ENCODE results near the gene GALNT18. TPM values are rescaled to one million over a fixed set of nuclear protein-coding genes. Genes with fewer than 3 reads are reported as not detected.

The GALNT18 gene
- total RNA-seq, 1 donor from 2014 or later, result 22.9 TPM

GRCh38 chr11:11543656-11544055, 78.1 kb downstream of the GALNT18 start:
- no peak for DNase-seq (ENCODE audit: missing footprints)
- intact Hi-C loops (cut with DNase I), result loop anchor here (2.0 kb wide), 1 partner anchor 33 kb away; no protein-coding TSS in a partner anchor
- ATAC-seq, result peak; percentile 23

- intact Hi-C loops (cut with DNase I), result no loop called here
- ATAC-seq (no peak), DNase-seq (ENCODE audit: missing footprints) (no peak)
Observed at GRCh38 chr11:11540157-11540556, 81.6 kb downstream of the GALNT18 start.

- ATAC-seq (peak; percentile 86), DNase-seq (ENCODE audit: missing footprints) (peak; percentile 77)
- intact Hi-C loops (cut with DNase I), result loop anchor here (10.0 kb wide), 1 partner anchor 246 kb away; no protein-coding TSS in a partner anchor
Observed at GRCh38 chr11:11538277-11538960, 83.4 kb downstream of the GALNT18 start.

- intact Hi-C loops (cut with DNase I), result loop anchor here (2.0 to 10.0 kb wide), 2 partner anchors 83 to 247 kb away; no protein-coding TSS in a partner anchor
- no peak for DNase-seq (ENCODE audit: missing footprints)
- peak; percentile 1 for ATAC-seq
Observed at GRCh38 chr11:11537871-11538270, 83.9 kb downstream of the GALNT18 start.

DNA sequence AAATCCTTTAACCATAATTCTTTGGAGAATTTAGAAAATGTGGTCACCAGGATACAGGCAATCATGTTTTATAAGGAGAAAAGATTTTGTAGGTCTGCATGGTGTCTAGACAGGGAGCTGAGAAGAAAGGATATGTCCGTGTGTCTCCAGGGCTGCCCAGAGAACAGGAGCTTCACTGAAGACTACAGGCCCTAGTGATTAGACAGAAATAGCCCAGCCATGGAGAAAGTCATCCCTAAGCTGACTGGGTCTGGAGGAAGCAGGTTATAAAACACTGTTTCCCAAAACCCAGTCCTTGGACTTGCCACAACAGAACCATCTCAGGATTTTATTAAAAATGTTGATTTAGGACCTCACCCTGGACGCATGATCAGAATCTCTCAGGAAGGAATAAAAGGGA, 84.4 kb downstream of the GALNT18 start:
- ATAC-seq, result peak; percentile 42
- DNase-seq (ENCODE audit: missing footprints), result no peak
- intact Hi-C loops (cut with DNase I), result loop anchor here (2.0 to 10.0 kb wide), 2 partner anchors 83 to 247 kb away; no protein-coding TSS in a partner anchor

DNA sequence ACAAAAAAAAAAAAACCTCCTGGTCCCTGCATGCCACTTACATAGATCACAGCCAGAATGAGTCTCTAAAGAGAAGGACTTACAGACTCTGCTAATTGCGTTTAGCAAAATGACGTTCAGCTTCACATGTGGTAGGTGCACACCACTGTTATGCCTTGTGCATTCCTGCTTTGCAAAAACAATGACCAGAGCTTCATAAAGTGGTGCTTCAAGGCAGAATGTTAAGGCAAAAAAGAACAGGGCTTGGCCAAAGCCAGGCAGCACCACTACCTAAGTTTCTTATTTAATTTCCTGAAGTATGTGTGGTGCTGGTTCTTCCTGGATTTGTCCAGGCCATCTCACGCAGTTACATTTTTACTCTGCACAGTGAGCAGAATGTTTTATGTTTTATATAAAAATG, 85.2 kb downstream of the GALNT18 start:
- ATAC-seq, result no peak
- intact Hi-C loops (cut with DNase I), result loop anchor here (2.0 to 10.0 kb wide), 2 partner anchors 84 to 248 kb away; no protein-coding TSS in a partner anchor
- DNase-seq (ENCODE audit: missing footprints), result no peak

GRCh38 chr11:11535611-11536010, 86.2 kb downstream of the GALNT18 start:
- ATAC-seq (peak; percentile 3), DNase-seq (ENCODE audit: missing footprints) (no peak)
- intact Hi-C loops (cut with DNase I), result loop anchor here (2.0 to 10.0 kb wide), 2 partner anchors 85 to 249 kb away; no protein-coding TSS in a partner anchor

DNA sequence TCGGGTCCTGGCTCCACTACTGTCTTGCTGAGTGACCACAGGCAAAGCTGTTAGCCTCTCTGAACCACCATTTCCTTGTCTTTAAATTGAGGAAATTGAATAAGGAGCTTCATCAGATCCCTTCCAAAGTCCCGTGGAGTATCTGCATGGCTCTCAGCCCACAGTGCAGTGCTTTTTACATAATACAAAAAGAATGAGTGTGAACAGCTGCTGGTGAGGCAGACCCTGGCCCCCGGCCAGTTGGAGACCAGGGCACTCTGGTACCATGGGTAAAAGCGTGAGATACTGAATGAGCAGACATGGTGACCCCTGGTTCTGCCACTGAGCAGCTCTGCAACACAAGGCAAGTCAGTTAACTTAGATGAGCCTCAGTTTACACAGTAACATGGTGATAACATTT, 86.8 kb downstream of the GALNT18 start:
- no peak for ATAC-seq
- no peak for DNase-seq (ENCODE audit: missing footprints)
- intact Hi-C loops (cut with DNase I), result loop anchor here (10.0 kb wide), 1 partner anchor 250 kb away; no protein-coding TSS in a partner anchor

DNA sequence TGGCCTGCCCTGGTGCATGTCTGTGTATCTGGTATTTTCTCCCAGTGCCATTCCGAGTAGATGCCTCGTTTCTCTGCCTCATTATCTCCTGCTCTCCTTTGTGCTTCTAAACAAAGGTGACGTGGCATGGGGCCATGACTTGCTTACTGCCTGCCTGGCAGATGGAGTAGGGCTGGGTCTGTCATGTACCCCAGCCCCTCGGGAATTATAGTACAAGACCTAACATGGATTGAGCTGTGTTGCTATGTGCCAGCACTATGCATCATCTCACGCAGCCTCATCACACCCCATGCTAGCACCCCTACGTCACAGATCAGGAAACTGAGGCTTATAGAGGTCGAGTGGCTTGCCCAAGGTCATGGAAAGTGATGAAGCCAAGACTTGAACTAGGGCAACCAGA, 88.1 kb downstream of the GALNT18 start:
- intact Hi-C loops (cut with DNase I), result loop anchor here (2.0 to 10.0 kb wide), 2 partner anchors 127 to 251 kb away; no protein-coding TSS in a partner anchor
- ATAC-seq, result no peak
- DNase-seq (ENCODE audit: missing footprints), result no peak

GRCh38 chr11:11533057-11533456, 88.7 kb downstream of the GALNT18 start:
- ATAC-seq, result peak; percentile 17
- DNase-seq (ENCODE audit: missing footprints), result no peak
- intact Hi-C loops (cut with DNase I), result loop anchor here (2.0 to 10.0 kb wide), 2 partner anchors 126 to 252 kb away; no protein-coding TSS in a partner anchor

- DNase-seq (ENCODE audit: missing footprints) (no peak), ATAC-seq (peak; percentile 21)
- intact Hi-C loops (cut with DNase I), result loop anchor here (2.0 to 10.0 kb wide), 2 partner anchors 126 to 252 kb away; no protein-coding TSS in a partner anchor
Observed at GRCh38 chr11:11532574-11532973, 89.2 kb downstream of the GALNT18 start.

DNA sequence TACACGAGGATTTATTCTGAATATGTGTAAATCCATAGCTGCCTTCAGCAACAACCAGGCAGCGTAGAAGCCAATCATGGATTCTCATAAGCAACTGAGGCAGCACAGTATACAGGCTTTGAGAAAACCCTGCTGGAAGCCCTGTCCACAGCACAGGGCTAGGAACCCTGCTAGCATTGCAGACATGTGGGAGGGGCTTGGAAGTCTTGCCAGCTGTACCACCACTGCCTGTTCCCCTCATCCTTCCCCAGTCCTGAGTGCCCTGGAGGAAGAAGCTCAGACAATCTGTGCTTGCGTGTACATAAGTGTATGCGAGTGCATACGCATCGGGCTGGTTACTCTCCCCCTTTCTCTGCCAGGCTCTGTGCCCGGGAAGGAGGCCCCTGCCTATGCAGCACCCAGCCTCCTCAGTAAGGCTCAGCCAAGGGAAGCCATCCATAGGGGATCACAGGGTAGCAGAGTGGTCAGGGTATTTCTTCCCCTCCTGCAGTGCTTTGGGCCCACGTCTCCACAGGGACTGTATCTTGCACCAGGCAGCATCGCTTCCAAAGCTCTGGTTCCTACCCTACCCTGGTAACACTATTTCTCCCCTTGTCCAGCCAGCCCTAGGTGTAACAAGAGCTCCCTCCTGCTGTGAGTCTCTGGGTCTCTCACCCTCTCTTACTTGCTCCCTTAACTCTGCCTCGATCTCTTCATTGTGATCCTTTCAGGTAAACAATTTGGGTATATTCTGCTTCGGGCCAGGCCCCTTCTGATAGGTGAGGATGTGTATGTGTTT, 90.5 kb downstream of the GALNT18 start:
- intact Hi-C loops (cut with DNase I), result loop anchor here (10.0 kb wide), 1 partner anchor 253 kb away; no protein-coding TSS in a partner anchor
- no peak for DNase-seq (ENCODE audit: missing footprints)
- no peak for ATAC-seq

DNA sequence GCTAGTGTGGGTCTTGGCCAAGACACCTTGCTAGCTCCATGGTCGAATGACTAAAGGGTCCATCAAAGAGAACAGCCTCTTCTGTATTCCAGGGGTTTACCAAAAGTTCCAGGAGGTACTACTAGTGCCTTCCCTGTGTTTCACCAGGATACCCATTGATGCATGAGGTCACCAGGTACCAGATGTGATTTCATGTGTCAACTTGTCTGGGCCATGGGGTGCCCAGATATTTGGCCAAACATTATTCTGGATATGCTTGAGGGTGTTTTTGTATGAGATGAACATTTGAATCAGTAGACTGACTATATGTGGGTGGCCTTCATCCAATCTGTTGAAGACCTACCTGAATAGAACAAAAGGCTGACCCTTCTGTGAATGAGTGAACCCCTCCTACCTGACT, 92.8 kb downstream of the GALNT18 start:
- DNase-seq (ENCODE audit: missing footprints) (no peak), ATAC-seq (no peak)
- intact Hi-C loops (cut with DNase I), result no loop called here

GRCh38 chr11:11525283-11525682, 96.5 kb downstream of the GALNT18 start:
- intact Hi-C loops (cut with DNase I), result no loop called here
- no peak for ATAC-seq
- no peak for DNase-seq (ENCODE audit: missing footprints)

- ATAC-seq, result no peak
- intact Hi-C loops (cut with DNase I), result no loop called here
- DNase-seq (ENCODE audit: missing footprints), result no peak
Observed at GRCh38 chr11:11524436-11525061, 97.3 kb downstream of the GALNT18 start.

- no peak for DNase-seq (ENCODE audit: missing footprints)
- intact Hi-C loops (cut with DNase I), result no loop called here
- no peak for ATAC-seq
Observed at GRCh38 chr11:11522591-11522990, 99.2 kb downstream of the GALNT18 start.

- intact Hi-C loops (cut with DNase I), result no loop called here
- no peak for ATAC-seq
- DNase-seq (ENCODE audit: missing footprints), result no peak
Observed at GRCh38 chr11:11521306-11522002, 100.4 kb downstream of the GALNT18 start.

GRCh38 chr11:11520231-11521015, 101.4 kb downstream of the GALNT18 start:
- intact Hi-C loops (cut with DNase I), result no loop called here
- ATAC-seq (no peak), DNase-seq (ENCODE audit: missing footprints) (no peak)

Data from Right ventricle myocardium inferior (tissue), 1 donor.